HepG2 (cell line): ENCODE results near the gene CEACAM16. TPM values are rescaled to one million over a fixed set of nuclear protein-coding genes. Genes with fewer than 3 reads are reported as not detected.

Experiments
- ARID4A ChIP-seq: sonication (generic); formaldehyde crosslinking; IDR thresholded peaks from 2 replicates; pipeline ENCODE4 v1.5.0; 2020; ENCODE audit warnings: mild to moderate bottlenecking, missing genetic modification reagents, borderline replicate concordance
- BCL6 ChIP-seq: IDR thresholded peaks from 2 replicates; pipeline ENCODE4 v1.6.1; 2016; ENCODE audit warnings: missing genetic modification reagents, missing compliant biosample characterization
- KLF11 ChIP-seq: IDR thresholded peaks from 2 replicates; pipeline ENCODE4 v1.6.1; 2016; ENCODE audit warnings: missing compliant biosample characterization
- NFE2 ChIP-seq: sonication (generic); formaldehyde crosslinking; IDR thresholded peaks from 2 replicates; pipeline ENCODE4 v1.4.0; 2020; ENCODE audit warnings: missing genetic modification reagents
- NFKB2 ChIP-seq: sonication (generic); formaldehyde crosslinking; IDR thresholded peaks from 2 replicates; pipeline ENCODE4 v1.4.0; 2020; ENCODE audit warnings: missing genetic modification reagents, borderline replicate concordance
- NFRKB ChIP-seq: fragments of 450-650 bp; IDR thresholded peaks from 2 replicates; pipeline ENCODE4 v1.6.1; 2017
- NPAS2 ChIP-seq: sonication (generic); formaldehyde crosslinking; IDR thresholded peaks from 2 replicates; pipeline ENCODE4 v1.8.0; 2022; ENCODE audit warnings: mild to moderate bottlenecking, missing genetic modification reagents, borderline replicate concordance
- POLR2G ChIP-seq: fragments of 200-400 bp; formaldehyde crosslinking; IDR thresholded peaks from 2 replicates; pipeline ENCODE4 v1.6.1; 2018; ENCODE audit warnings: mild to moderate bottlenecking, low read depth, low read length, moderate library complexity
- PPARG ChIP-seq: conservative IDR thresholded peaks from 2 replicates; pipeline ENCODE4 v1.6.1; 2016; ENCODE audit warnings: missing biosample characterization, missing genetic modification reagents
- REL ChIP-seq: sonication (generic); formaldehyde crosslinking; conservative IDR thresholded peaks from 2 replicates; pipeline ENCODE4 v1.8.0; 2022; ENCODE audit warnings: mild to moderate bottlenecking, missing genetic modification reagents, moderate library complexity
- RORA ChIP-seq: sonication (generic); formaldehyde crosslinking; IDR thresholded peaks from 2 replicates; pipeline ENCODE4 v1.5.0; 2020; ENCODE audit warnings: mild to moderate bottlenecking, missing genetic modification reagents, moderate library complexity
- SNAPC2 ChIP-seq: sonication (generic); formaldehyde crosslinking; IDR thresholded peaks from 2 replicates; pipeline ENCODE4 v1.8.1; 2022; ENCODE audit warnings: mild to moderate bottlenecking, missing genetic modification reagents
- SOX13 ChIP-seq, 3 experiments: fragments of 450-650 bp in 1 of 3; sonication (generic) in 1 of 3; formaldehyde crosslinking in 1 of 3; IDR thresholded peaks in 2 of 3; conservative IDR thresholded peaks in 1 of 3; 2 replicates each; pipeline versions ENCODE4 v1.5.0 to v1.6.1; 2016 to 2020; ENCODE audit warnings: antibody characterized with exemption in 1 of 3, mild to moderate bottlenecking in 1 of 3, missing compliant biosample characterization in 1 of 3, missing genetic modification reagents in 1 of 3, moderate library complexity in 1 of 3
- ZBED4 ChIP-seq: sonication (generic); formaldehyde crosslinking; IDR thresholded peaks from 2 replicates; pipeline ENCODE4 v1.4.0; 2020; ENCODE audit warnings: missing genetic modification reagents, borderline replicate concordance
- ZNF331 ChIP-seq: sonication (generic); formaldehyde crosslinking; IDR thresholded peaks from 2 replicates; pipeline ENCODE4 v1.4.0; 2020; ENCODE audit warnings: missing genetic modification reagents
- ZNF333 ChIP-seq: sonication (generic); formaldehyde crosslinking; IDR thresholded peaks from 2 replicates; pipeline ENCODE4 v1.4.0; 2020; ENCODE audit warnings: mild to moderate bottlenecking, missing genetic modification reagents, borderline replicate concordance
- ZNF510 ChIP-seq: sonication (generic); formaldehyde crosslinking; IDR thresholded peaks from 2 replicates; pipeline ENCODE4 v1.4.0; 2020; ENCODE audit warnings: low read depth, mild to moderate bottlenecking, missing genetic modification reagents
- polyA plus RNA-seq, 8 experiments: library from polyadenylated mRNA; depleted of rRNA in 3 of 8; stranded (reverse) in 7 of 8; unstranded in 1 of 8; fragments of >200 nt; fragmentation: Illumina TruSeq in 4 of 8; extraction: Trizol in 4 of 8; gene quantifications; 2 replicates each; pipeline versions ENCODE4 v1.2.1 to v1.2.3, GENCODE V29; 2011 to 2016; ENCODE audit warnings: low read depth in 4 of 8, missing spikeins in 1 of 8, mixed read lengths in 1 of 8; ENCODE audit not compliant: insufficient read depth in 1 of 8
- total RNA-seq, 5 experiments: library from RNA; depleted of rRNA; stranded (reverse); fragments of >200 nt; fragmentation: Illumina TruSeq; extraction: Trizol; gene quantifications; 2 replicates each; pipeline ENCODE4 v1.2.3, GENCODE V29; 2016; ENCODE audit warnings: low read depth in 1 of 5
- TF ChIP-seq, protein P1 (sequence below): sonication (generic); formaldehyde crosslinking; IDR thresholded peaks from 2 replicates; pipeline ENCODE4 v1.5.1; 2020; ENCODE audit warnings: missing genetic modification reagents, mild to moderate bottlenecking, borderline replicate concordance
- TF ChIP-seq, protein P2 (sequence below): sonication (generic); formaldehyde crosslinking; IDR thresholded peaks from 2 replicates; pipeline ENCODE4 v1.4.0; 2020; ENCODE audit warnings: mild to moderate bottlenecking, missing genetic modification reagents, borderline replicate concordance

The CEACAM16 gene
- total and polyA plus RNA-seq, 2 of the 13 experiments (the other 11 are each of a cell fraction or from before 2014, with no cell fraction given) = not detected

DNA sequence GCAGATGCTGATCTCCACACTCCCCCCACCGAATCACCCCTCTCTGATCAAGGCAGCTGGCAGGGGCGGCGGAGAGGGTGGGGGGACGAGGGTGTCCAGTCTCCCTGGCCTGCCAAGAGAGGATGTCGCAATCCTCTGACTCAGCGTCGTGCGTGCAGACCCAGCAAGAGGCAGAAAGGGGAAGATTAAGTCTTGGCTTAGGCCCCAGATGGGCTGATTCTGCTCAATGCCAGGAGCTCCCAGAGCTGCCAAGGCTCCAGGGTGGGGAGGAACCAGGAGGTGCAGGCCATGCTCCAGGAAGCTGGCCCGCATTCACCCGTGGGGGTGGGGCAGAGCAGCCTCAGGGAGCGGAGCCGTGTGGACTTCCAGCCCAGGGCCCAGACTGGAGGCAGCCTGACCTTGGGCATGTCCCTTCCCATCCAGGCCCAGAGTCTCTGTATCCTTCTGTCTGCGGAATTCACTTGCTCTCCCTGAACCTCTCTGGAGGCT, 42.9 kb downstream of the CEACAM16 start (continued):
- TF ChIP-seq POLR2G (peak; percentile 48; the same call in 1 of the 2 replicates), NFE2 (CRISPR knock-in tag) (no peak), BCL6 (CRISPR knock-in tag) (0 out of 2 replicates have a peak, but pooled peaks have one; percentile 22), RORA (CRISPR knock-in tag) (no peak), SNAPC2 (CRISPR knock-in tag) (no peak), NPAS2 (no peak), KLF11 (CRISPR knock-in tag) (no peak), ARID4A (CRISPR knock-in tag) (peak; percentile 22; the same call in 1 of the 2 replicates), REL (no peak), NFKB2 (CRISPR knock-in tag) (peak; percentile 25; the same call in 1 of the 2 replicates), ZNF510 (CRISPR knock-in tag) (no peak), ZNF331 (CRISPR knock-in tag) (no peak), ZNF333 (CRISPR knock-in tag) (no peak), NFRKB (no peak), PPARG (0 out of 2 replicates have a peak, but pooled peaks have one; percentile 14), SOX13 (IDR thresholded peaks at IDR 0.05) (no peak), SOX13 (CRISPR knock-in tag; conservative IDR thresholded peaks at IDR 0.05 in 1 of 2, IDR thresholded peaks at IDR 0.05 in 1 of 2) (peak in 1 of 2 experiments; percentile 60; a peak in 1 of 4 replicates), ZBED4 (no peak; the same call in 1 of the 2 replicates)
- TF ChIP-seq, protein P1, sequence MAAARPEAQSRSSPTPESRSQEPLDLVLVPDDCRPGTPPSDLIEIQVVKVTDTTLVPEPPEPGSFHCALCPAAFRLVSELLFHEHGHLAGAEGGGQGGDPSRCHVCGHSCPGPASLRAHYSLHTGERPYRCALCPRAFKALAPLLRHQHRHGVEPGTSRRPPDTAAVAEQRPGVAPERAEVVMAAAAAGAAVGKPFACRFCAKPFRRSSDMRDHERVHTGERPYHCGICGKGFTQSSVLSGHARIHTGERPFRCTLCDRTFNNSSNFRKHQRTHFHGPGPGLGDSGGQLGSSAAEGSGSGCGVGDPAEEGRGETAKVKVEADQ = no peak; the same call in 1 of the 2 replicates
- TF ChIP-seq, protein P2, sequence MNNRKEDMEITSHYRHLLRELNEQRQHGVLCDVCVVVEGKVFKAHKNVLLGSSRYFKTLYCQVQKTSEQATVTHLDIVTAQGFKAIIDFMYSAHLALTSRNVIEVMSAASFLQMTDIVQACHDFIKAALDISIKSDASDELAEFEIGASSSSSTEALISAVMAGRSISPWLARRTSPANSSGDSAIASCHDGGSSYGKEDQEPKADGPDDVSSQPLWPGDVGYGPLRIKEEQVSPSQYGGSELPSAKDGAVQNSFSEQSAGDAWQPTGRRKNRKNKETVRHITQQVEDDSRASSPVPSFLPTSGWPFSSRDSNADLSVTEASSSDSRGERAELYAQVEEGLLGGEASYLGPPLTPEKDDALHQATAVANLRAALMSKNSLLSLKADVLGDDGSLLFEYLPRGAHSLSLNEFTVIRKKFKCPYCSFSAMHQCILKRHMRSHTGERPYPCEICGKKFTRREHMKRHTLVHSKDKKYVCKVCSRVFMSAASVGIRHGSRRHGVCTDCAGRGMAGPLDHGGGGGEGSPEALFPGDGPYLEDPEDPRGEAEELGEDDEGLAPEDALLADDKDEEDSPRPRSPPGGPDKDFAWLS = no peak
